ENCODE data around the gene FABP2.

- TF ChIP-seq CTCF (conservative IDR thresholded peaks at IDR 0.05; ENCODE audit: low read depth, low read length) = no peak
- TF ChIP-seq EZH2 (IDR thresholded peaks at IDR 0.05; ENCODE audit: low read length, unreplicated experiment) = no peak
These were observed 25.6 kb downstream of the FABP2 start for GRCh38 chr4:119296356-119296755.
